ENCODE results near the gene SPG21. TPM values are rescaled to one million over a fixed set of nuclear protein-coding genes. Genes with fewer than 3 reads are reported as not detected.

SPG21 gene
- total and polyA plus RNA-seq, 12 donors: 51.1 to 121 (median 91.5) TPM

- H3K4me1 ChIP-seq (replicated peaks in 1 of 2): peaks cover 9 to 14% of the 10 kb centered on the region in 2 donors
- no peak for TF ChIP-seq CTCF (IDR thresholded peaks at IDR 0.05)
- TF ChIP-seq POLR2A (IDR thresholded peaks at IDR 0.05): no peak
- no peaks in the 10 kb centered on the region for H3K9me3 ChIP-seq (replicated peaks in 1 of 3)
- 97 to 99% (median 98%) methylated on average over 11 of the region's 11 CpGs for WGBS, 4 donors
- H3K27me3 ChIP-seq: no peaks in the 10 kb centered on the region
- peak in 2 of 7 donors; percentile 18 to 35 for DNase-seq
- peaks cover 0 to 12% of the 10 kb centered on the region in 2 donors for H3K36me3 ChIP-seq (replicated peaks in 1 of 2)
- intact Hi-C loops (cut with DNase I): no loop called here
- H3K4me3 ChIP-seq: no peak overlapping the region
- H3K27ac ChIP-seq: no peak overlapping the region
Measured at GRCh38 chr15:64934023-64934422, 55.7 kb downstream of the SPG21 start.

GRCh38 chr15:64931381-64931780 lies 58.3 kb downstream of the SPG21 start:
- H3K4me3 ChIP-seq: no peak overlapping the region
- TF ChIP-seq CTCF (IDR thresholded peaks at IDR 0.05) (no peak), POLR2A (IDR thresholded peaks at IDR 0.05) (no peak)
- intact Hi-C loops (cut with DNase I): no loop called here
- peaks cover 0 to 12% of the 10 kb centered on the region in 2 donors for H3K36me3 ChIP-seq (replicated peaks in 1 of 2)
- DNase-seq: peak in 2 of 7 donors; percentile 13 to 33
- 83 to 91% (median 87%) methylated on average over 2 to 8 of the region's 8 CpGs for WGBS, 4 donors
- H3K9me3 ChIP-seq (replicated peaks in 1 of 3): no peaks in the 10 kb centered on the region
- no peaks in the 10 kb centered on the region for H3K27me3 ChIP-seq
- H3K27ac ChIP-seq: no peak overlapping the region
- H3K4me1 ChIP-seq (replicated peaks in 1 of 2): no peaks in the 10 kb centered on the region

DNA sequence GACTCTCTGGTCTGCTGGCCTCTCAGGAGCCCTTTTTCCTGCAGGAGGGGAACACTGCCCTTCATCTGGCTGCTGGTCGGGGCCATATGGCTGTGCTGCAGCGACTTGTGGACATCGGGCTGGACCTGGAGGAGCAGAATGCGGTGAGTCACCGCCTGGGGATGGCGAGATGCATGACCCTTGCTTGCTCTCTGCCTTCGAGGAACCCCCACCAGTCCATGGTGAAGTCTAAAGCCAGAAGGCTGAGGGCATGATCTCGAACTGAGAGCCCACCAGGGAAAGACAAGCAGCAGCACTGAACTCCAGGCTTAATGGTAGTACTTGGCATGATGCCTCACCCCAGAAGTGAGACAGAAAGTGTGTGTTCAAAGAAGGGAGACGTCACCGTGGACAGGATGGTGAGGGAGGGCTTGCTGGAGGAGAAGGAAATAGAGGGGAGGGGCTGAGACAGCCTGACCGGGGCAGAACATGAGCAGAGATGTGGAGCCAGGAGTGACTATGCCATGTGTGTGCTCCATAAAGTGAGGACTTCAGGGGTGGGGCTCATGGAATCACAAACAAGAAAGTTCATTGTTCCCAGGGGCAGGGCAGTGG lies 58.8 kb downstream of the SPG21 start:
- peak in 3 of 7 donors; percentile 25 to 56 (median 26) for DNase-seq
- H3K9me3 ChIP-seq (replicated peaks in 1 of 3): no peaks in the 10 kb centered on the region
- TF ChIP-seq CTCF (IDR thresholded peaks at IDR 0.05): no peak
- no peak for TF ChIP-seq POLR2A (IDR thresholded peaks at IDR 0.05)
- intact Hi-C loops (cut with DNase I): no loop called here
- no peaks in the 10 kb centered on the region for H3K27me3 ChIP-seq
- no peak overlapping the region for H3K4me3 ChIP-seq
- peaks cover 0 to 12% of the 10 kb centered on the region in 2 donors for H3K36me3 ChIP-seq (replicated peaks in 1 of 2)
- no peak overlapping the region for H3K27ac ChIP-seq
- H3K4me1 ChIP-seq (replicated peaks in 1 of 2): no peaks in the 10 kb centered on the region
- WGBS, 4 donors: 62 to 81% (median 76%) methylated on average over 7 to 11 of the region's 11 CpGs

- intact Hi-C loops (cut with DNase I): no loop called here
- no peaks in the 10 kb centered on the region for H3K27me3 ChIP-seq
- H3K9me3 ChIP-seq (replicated peaks in 1 of 3): no peaks in the 10 kb centered on the region
- no peak overlapping the region for H3K4me3 ChIP-seq
- no peak overlapping the region for H3K27ac ChIP-seq
- DNase-seq: peak in 2 of 7 donors; percentile 9 to 35
- WGBS, 4 donors: 93 to 94% (median 94%) methylated on average over 10 of the region's 10 CpGs
- no peaks in the 10 kb centered on the region for H3K4me1 ChIP-seq (replicated peaks in 1 of 2)
- TF ChIP-seq POLR2A (IDR thresholded peaks at IDR 0.05) (no peak), CTCF (IDR thresholded peaks at IDR 0.05) (no peak)
- peaks cover 0 to 12% of the 10 kb centered on the region in 2 donors for H3K36me3 ChIP-seq (replicated peaks in 1 of 2)
Measured at GRCh38 chr15:64930019-64930652, 59.6 kb downstream of the SPG21 start.
